K562 (cell line): ENCODE measurements around the gene TEAD4.

Source experiments
- ARNT ChIP-seq, 2 experiments: fragments of 450-650 bp; IDR thresholded peaks; 2 replicates each; pipeline ENCODE4 v1.6.1; 2016; ENCODE audit warnings: mild to moderate bottlenecking in 1 of 2
- CHD7 ChIP-seq: fragments of 200-600 bp; sonication (generic); IDR thresholded peaks from one replicate; pipeline ENCODE4 v1.6.1; 2012; ENCODE audit warnings: mild to moderate bottlenecking, low read depth, low read length, inconsistent platforms
- CTCF ChIP-seq, 3 experiments: IDR thresholded peaks in 2 of 3; conservative IDR thresholded peaks in 1 of 3; 2 replicates each; pipeline ENCODE4 v1.5.1; 2011 to 2012; ENCODE audit warnings: low read length in 3 of 3, mild to moderate bottlenecking in 3 of 3, control low read depth in 2 of 3, improper control_type of control experiment in 1 of 3, inconsistent platforms in 1 of 3, low read depth in 1 of 3, mixed read lengths in 1 of 3, moderate library complexity in 1 of 3; ENCODE audit not compliant: insufficient read depth in 2 of 3
- HDAC2 ChIP-seq: fragments of 450-650 bp; IDR thresholded peaks from 2 replicates; pipeline ENCODE4 v1.6.1; 2016; ENCODE audit warnings: mild to moderate bottlenecking
- HDGF ChIP-seq: fragments of 450-650 bp; IDR thresholded peaks from 2 replicates; pipeline ENCODE4 v1.6.1; 2016
- MAZ ChIP-seq, 2 experiments: fragments of 450-650 bp in 1 of 2; sonication (generic) in 1 of 2; formaldehyde crosslinking; IDR thresholded peaks in 1 of 2; conservative IDR thresholded peaks in 1 of 2; 2 replicates each; pipeline versions ENCODE4 v1.4.0 to v1.5.0; 2020; ENCODE audit warnings: mild to moderate bottlenecking in 1 of 2, missing genetic modification reagents in 1 of 2
- MNT ChIP-seq, 2 experiments: fragments of 450-650 bp; conservative IDR thresholded peaks; 2 replicates each; pipeline ENCODE4 v1.6.1; 2017; ENCODE audit warnings: mild to moderate bottlenecking in 2 of 2, moderate library complexity in 2 of 2
- POLR2A ChIP-seq: fragments of 450-650 bp; conservative IDR thresholded peaks from 2 replicates; pipeline ENCODE4 v1.6.1; 2016
- TAF1 ChIP-seq: IDR thresholded peaks from 2 replicates; pipeline ENCODE4 v1.6.1; 2011; ENCODE audit warnings: mild to moderate bottlenecking, low read length, moderate library complexity; ENCODE audit not compliant: insufficient read depth, control insufficient read depth, severe bottlenecking; ENCODE audit errors: extremely low read depth
- YBX1 ChIP-seq: fragments of 450-650 bp; IDR thresholded peaks from 2 replicates; pipeline ENCODE4 v1.7.1; 2016; ENCODE audit warnings: mild to moderate bottlenecking

- TF ChIP-seq POLR2A = no peak
- no peak for TF ChIP-seq HDGF
- no peak for TF ChIP-seq YBX1
- TF ChIP-seq ARNT (IDR thresholded peaks at IDR 0.05) = no peak
- TF ChIP-seq TAF1 = no peak
- TF ChIP-seq CHD7 = no peak
- no peak for TF ChIP-seq CTCF (IDR thresholded peaks at IDR 0.05 in 2 of 3, conservative IDR thresholded peaks at IDR 0.05 in 1 of 3; ENCODE audit: insufficient read depth in 2 of 3, low read depth in 1 of 3, low read length in 3 of 3)
- no peak for TF ChIP-seq MAZ (CRISPR knock-in tag; conservative IDR thresholded peaks at IDR 0.05 in 1 of 2, IDR thresholded peaks at IDR 0.05 in 1 of 2)
- no peak for TF ChIP-seq HDAC2
- no peak for TF ChIP-seq MNT (conservative IDR thresholded peaks at IDR 0.05)
These were observed 95.2 kb downstream of the TEAD4 start for GRCh38 chr12:3054374-3054773.
